D341Med (cell line): ENCODE results near the gene PARD3.

Experiments used
- DNase-seq: peaks from one replicate; pipeline ENCODE4 v3.0.0; 2012; ENCODE audit warnings: low spot score

The PARD3 gene

GRCh38 chr10:34618611-34619010 lies 196.5 kb downstream of the PARD3 start:
- DNase-seq, result no peak

- DNase-seq, result no peak
Measured at GRCh38 chr10:34615770-34616169, 199.3 kb downstream of the PARD3 start.

GRCh38 chr10:34613491-34613890 lies 201.6 kb downstream of the PARD3 start:
- DNase-seq, result no peak

GRCh38 chr10:34612938-34613337 lies 202.2 kb downstream of the PARD3 start:
- no peak for DNase-seq

- no peak for DNase-seq
Measured at GRCh38 chr10:34612446-34612845, 202.7 kb downstream of the PARD3 start.

GRCh38 chr10:34609287-34609940 lies 205.7 kb downstream of the PARD3 start:
- DNase-seq, result no peak

GRCh38 chr10:34607894-34608293 lies 207.2 kb downstream of the PARD3 start:
- DNase-seq, result no peak

- DNase-seq, result no peak
Measured at GRCh38 chr10:34606890-34607289, 208.2 kb downstream of the PARD3 start.

- no peak for DNase-seq
Measured at GRCh38 chr10:34602478-34602877, 212.6 kb downstream of the PARD3 start.

GRCh38 chr10:34601691-34602090 lies 213.4 kb downstream of the PARD3 start:
- DNase-seq, result no peak

- no peak for DNase-seq
Measured at GRCh38 chr10:34599026-34599795, 215.9 kb downstream of the PARD3 start.

GRCh38 chr10:34596351-34596750 lies 218.7 kb downstream of the PARD3 start:
- no peak for DNase-seq

- DNase-seq, result no peak
Measured at GRCh38 chr10:34593930-34594329, 221.2 kb downstream of the PARD3 start.

GRCh38 chr10:34593374-34593890 lies 221.7 kb downstream of the PARD3 start:
- no peak for DNase-seq

GRCh38 chr10:34590793-34591192 lies 224.3 kb downstream of the PARD3 start:
- DNase-seq, result no peak

GRCh38 chr10:34589275-34589674 lies 225.8 kb downstream of the PARD3 start:
- DNase-seq, result no peak

- no peak for DNase-seq
Measured at GRCh38 chr10:34587680-34588019, 227.4 kb downstream of the PARD3 start.

GRCh38 chr10:34587002-34587679 lies 228.0 kb downstream of the PARD3 start:
- DNase-seq, result no peak

GRCh38 chr10:34585422-34586112 lies 229.5 kb downstream of the PARD3 start:
- DNase-seq, result no peak

GRCh38 chr10:34584164-34584563 lies 230.9 kb downstream of the PARD3 start:
- no peak for DNase-seq

GRCh38 chr10:34581801-34582532 lies 233.1 kb downstream of the PARD3 start:
- no peak for DNase-seq

- no peak for DNase-seq
Measured at GRCh38 chr10:34580643-34581042, 234.5 kb downstream of the PARD3 start.
